Liver (tissue), 9 donors: ENCODE data around the gene BNC2. TPM values are rescaled to one million over a fixed set of nuclear protein-coding genes. Genes with fewer than 3 reads are reported as not detected.

Experiments
- DNase-seq: peaks from one replicate; pipeline ENCODE4 v3.0.0-alpha.2; 2017; ENCODE audit warnings: low spot score
- H3K27ac ChIP-seq, 2 donors: one replicate each; pipeline ENCODE4 v1.7.0; 2013; ENCODE audit warnings: inconsistent platforms in 2 of 2, low read length in 2 of 2, control low read depth in 1 of 2, low read depth in 1 of 2, mild to moderate bottlenecking in 1 of 2
- H3K27me3 ChIP-seq, 4 donors: one replicate each; pipeline versions ENCODE4 v1.6.1 to v1.7.0; 2013; ENCODE audit warnings: low read length in 3 of 4, inconsistent platforms in 1 of 4, mild to moderate bottlenecking in 1 of 4, moderate library complexity in 1 of 4; ENCODE audit not compliant: control insufficient read depth in 4 of 4, insufficient read depth in 4 of 4
- H3K36me3 ChIP-seq, 4 donors: one replicate each; pipeline versions ENCODE4 v1.6.1 to v1.7.0; 2013; ENCODE audit warnings: low read length in 3 of 4, mild to moderate bottlenecking in 3 of 4, low read depth in 1 of 4, moderate library complexity in 1 of 4; ENCODE audit not compliant: control insufficient read depth in 4 of 4, insufficient read depth in 3 of 4
- H3K4me1 ChIP-seq, 4 donors: one replicate each; pipeline versions ENCODE4 v1.6.1 to v1.7.0; 2013; ENCODE audit warnings: low read length in 3 of 4, mild to moderate bottlenecking in 3 of 4, moderate library complexity in 1 of 4; ENCODE audit not compliant: control insufficient read depth in 4 of 4, insufficient read depth in 4 of 4
- H3K4me3 ChIP-seq, 3 donors: one replicate each; pipeline versions ENCODE4 v1.6.1 to v1.7.0; 2013; ENCODE audit warnings: low read length in 3 of 3, control low read depth in 1 of 3, low read depth in 1 of 3, mild to moderate bottlenecking in 1 of 3
- H3K9ac ChIP-seq, 2 donors: one replicate each; pipeline ENCODE4 v1.7.0; 2013; ENCODE audit warnings: low read length in 2 of 2, mild to moderate bottlenecking in 2 of 2, moderate library complexity in 2 of 2, control low read depth in 1 of 2, low read depth in 1 of 2
- H3K9me3 ChIP-seq, 4 donors: one replicate each; pipeline versions ENCODE4 v1.6.1 to v1.7.0; 2013; ENCODE audit warnings: low read length in 3 of 4; ENCODE audit not compliant: control insufficient read depth in 4 of 4
- EGR1 ChIP-seq, 2 donors: IDR thresholded peaks; 2 replicates each; pipeline ENCODE4 v1.6.1; 2016 to 2018; ENCODE audit warnings: antibody characterized with exemption in 2 of 2, low read depth in 2 of 2
- FOXA1 ChIP-seq: IDR thresholded peaks from 2 replicates; pipeline ENCODE4 v1.6.1; 2016; ENCODE audit warnings: antibody characterized with exemption
- FOXA2 ChIP-seq: IDR thresholded peaks from 2 replicates; pipeline ENCODE4 v1.6.1; 2016; ENCODE audit warnings: antibody characterized with exemption
- GABPA ChIP-seq, 2 donors: IDR thresholded peaks in 1 of 2; conservative IDR thresholded peaks in 1 of 2; 2 replicates each; pipeline ENCODE4 v1.6.1; 2016; ENCODE audit warnings: antibody characterized with exemption in 2 of 2, mild to moderate bottlenecking in 1 of 2, moderate library complexity in 1 of 2
- HNF4A ChIP-seq, 2 donors: conservative IDR thresholded peaks; 2 replicates each; pipeline ENCODE4 v1.6.1; 2016; ENCODE audit warnings: antibody characterized with exemption in 2 of 2, mild to moderate bottlenecking in 2 of 2
- HNF4G ChIP-seq: IDR thresholded peaks from 2 replicates; pipeline ENCODE4 v1.6.1; 2016; ENCODE audit warnings: antibody characterized with exemption
- JUND ChIP-seq, 2 donors: IDR thresholded peaks; 2 replicates each; pipeline ENCODE4 v1.6.1; 2016; ENCODE audit warnings: antibody characterized with exemption in 2 of 2
- NR2F2 ChIP-seq: IDR thresholded peaks from 2 replicates; pipeline ENCODE4 v1.6.1; 2016; ENCODE audit warnings: antibody characterized with exemption
- RAD21 ChIP-seq, 2 donors: IDR thresholded peaks; 2 replicates each; pipeline ENCODE4 v1.6.1; 2016; ENCODE audit warnings: antibody characterized with exemption in 2 of 2, mild to moderate bottlenecking in 2 of 2
- RXRA ChIP-seq, 2 donors: IDR thresholded peaks; 2 replicates each; pipeline ENCODE4 v1.6.1; 2017 to 2018; ENCODE audit warnings: antibody characterized with exemption in 2 of 2, mild to moderate bottlenecking in 1 of 2
- SP1 ChIP-seq: IDR thresholded peaks from 2 replicates; pipeline ENCODE4 v1.6.1; 2018; ENCODE audit warnings: antibody characterized with exemption, mild to moderate bottlenecking
- TAF1 ChIP-seq: conservative IDR thresholded peaks from 2 replicates; pipeline ENCODE4 v1.6.1; 2016; ENCODE audit warnings: antibody characterized with exemption, mild to moderate bottlenecking
- YY1 ChIP-seq: IDR thresholded peaks from 2 replicates; pipeline ENCODE4 v1.6.1; 2016; ENCODE audit warnings: antibody characterized with exemption, mild to moderate bottlenecking
- WGBS: extraction: QIAGEN DNeasy Blood & Tissue Kit; methylation state at CpG from one replicate; pipeline ENCODE4 v1.1.7; 2013; 5-methylcytosine and 5-hydroxymethylcytosine counted together
- polyA plus RNA-seq, 2 donors: library from polyadenylated mRNA; stranded (reverse) in 1 of 2; unstranded in 1 of 2; fragments of 200-250 nt in 1 of 2; fragments of >200 nt in 1 of 2; fragmentation: Nextera tagmentation in 1 of 2; extraction: Ambion mirVana in 1 of 2; gene quantifications; one replicate each; pipeline versions ENCODE4 v1.2.1 to v1.2.3, GENCODE V29; 2013 to 2015
- total RNA-seq, 2 donors: library from RNA; depleted of rRNA; stranded (reverse); fragments of >200 nt; gene quantifications; one replicate each; pipeline ENCODE4 v1.2.3, GENCODE V29; 2014
- TF ChIP-seq, protein P1 (sequence below): IDR thresholded peaks from 2 replicates; pipeline ENCODE4 v1.6.1; 2016; ENCODE audit warnings: antibody characterized with exemption
- TF ChIP-seq, protein P2 (sequence below): IDR thresholded peaks from 2 replicates; pipeline ENCODE4 v1.6.1; 2016; ENCODE audit warnings: antibody characterized with exemption
- TF ChIP-seq, protein P3 (sequence below): fragments of 150-350 bp; IDR thresholded peaks from 2 replicates; pipeline ENCODE4 v1.5.1; 2017; ENCODE audit warnings: improper control_type of control experiment, low read depth, low read length; ENCODE audit not compliant: missing input control
- TF ChIP-seq, protein P4 (sequence below): IDR thresholded peaks from 2 replicates; pipeline ENCODE4 v1.6.1; 2016; ENCODE audit warnings: antibody characterized with exemption
- donor health status: healthy.
- donor health status: healthy.
- donor health status: healthy.
- donor health status: healthy.
- donor health status: healthy.

BNC2 gene
- total and polyA plus RNA-seq, 4 donors, result 0.07 to 0.67 (median 0.08) TPM

DNA sequence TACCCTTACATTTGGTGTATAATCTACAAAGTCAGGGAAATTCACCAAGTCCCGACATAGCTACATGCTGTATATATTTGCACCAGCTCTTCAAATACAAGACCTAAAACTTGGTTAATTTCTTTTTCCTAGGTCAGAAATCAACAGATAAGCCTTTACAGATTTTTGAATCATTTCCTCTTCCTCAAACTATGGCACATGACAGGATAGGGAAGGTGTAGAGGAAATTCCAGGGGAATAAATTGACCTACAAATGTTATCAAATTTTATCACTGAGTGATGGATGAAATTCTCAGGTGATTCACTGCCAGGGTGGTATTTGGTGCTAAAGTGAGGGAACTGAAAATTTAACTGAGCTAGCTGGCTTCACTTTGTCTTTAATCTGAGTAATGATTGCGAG lies 360.0 kb downstream of the BNC2 start:
- H3K9ac ChIP-seq, result no peak overlapping the region
- 92% methylated on average over 2 of the region's 2 CpGs for WGBS

DNA sequence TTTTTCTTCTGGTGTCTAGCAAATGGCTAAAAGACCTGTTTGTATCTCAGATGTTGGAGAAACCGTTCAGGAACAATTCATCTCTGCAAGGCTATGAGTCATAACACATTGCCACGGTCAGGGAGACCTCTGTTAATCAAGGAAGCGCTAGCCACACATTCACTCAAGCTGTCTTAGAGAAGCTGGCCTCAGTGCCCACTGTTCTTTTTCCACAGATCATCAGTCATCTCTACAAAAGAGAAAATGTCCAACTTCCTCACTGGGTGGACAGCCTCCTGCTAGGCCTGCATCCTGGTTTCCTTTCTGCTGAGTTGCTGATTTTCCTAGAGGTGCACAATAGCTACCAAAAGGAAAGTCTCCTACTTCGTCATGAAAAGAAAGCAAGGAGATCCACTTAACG lies 360.5 kb downstream of the BNC2 start:
- Histone ChIP-seq H3K9ac (no peak overlapping the region), H3K27ac (no peak overlapping the region), H3K36me3 (no peaks in the 10 kb centered on the region), H3K9me3 (no peaks in the 10 kb centered on the region), H3K4me1 (no peaks in the 10 kb centered on the region), H3K4me3 (no peak overlapping the region), H3K27me3 (no peaks in the 10 kb centered on the region)
- TF ChIP-seq FOXA2 (no peak), HNF4A (conservative IDR thresholded peaks at IDR 0.05) (no peak), GABPA (IDR thresholded peaks at IDR 0.05 in 1 of 2, conservative IDR thresholded peaks at IDR 0.05 in 1 of 2) (no peak), HNF4G (no peak), TAF1 (no peak)
- no peak for DNase-seq
- 83% methylated on average over 5 of the region's 5 CpGs for WGBS

More for the DNA sequence above, 360.0 kb downstream of the BNC2 start:
- Histone ChIP-seq H3K27ac (no peak overlapping the region), H3K4me1 (no peaks in the 10 kb centered on the region), H3K9me3 (no peaks in the 10 kb centered on the region), H3K36me3 (no peaks in the 10 kb centered on the region), H3K4me3 (no peak overlapping the region), H3K27me3 (no peaks in the 10 kb centered on the region)
- no peak for DNase-seq
- TF ChIP-seq EGR1 (IDR thresholded peaks at IDR 0.05; ENCODE audit: low read depth in 2 of 2) (no peak), NR2F2 (no peak), RXRA (IDR thresholded peaks at IDR 0.05) (no peak), GABPA (IDR thresholded peaks at IDR 0.05 in 1 of 2, conservative IDR thresholded peaks at IDR 0.05 in 1 of 2) (no peak), JUND (IDR thresholded peaks at IDR 0.05) (no peak), FOXA1 (no peak), RAD21 (IDR thresholded peaks at IDR 0.05) (no peak), SP1 (no peak), YY1 (no peak), FOXA2 (no peak), HNF4A (conservative IDR thresholded peaks at IDR 0.05) (no peak), HNF4G (no peak), TAF1 (no peak)
- TF ChIP-seq, protein P1, sequence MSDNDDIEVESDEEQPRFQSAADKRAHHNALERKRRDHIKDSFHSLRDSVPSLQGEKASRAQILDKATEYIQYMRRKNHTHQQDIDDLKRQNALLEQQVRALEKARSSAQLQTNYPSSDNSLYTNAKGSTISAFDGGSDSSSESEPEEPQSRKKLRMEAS, result no peak
- TF ChIP-seq, protein P2, sequence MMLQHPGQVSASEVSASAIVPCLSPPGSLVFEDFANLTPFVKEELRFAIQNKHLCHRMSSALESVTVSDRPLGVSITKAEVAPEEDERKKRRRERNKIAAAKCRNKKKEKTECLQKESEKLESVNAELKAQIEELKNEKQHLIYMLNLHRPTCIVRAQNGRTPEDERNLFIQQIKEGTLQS, result no peak
- TF ChIP-seq, protein P3, sequence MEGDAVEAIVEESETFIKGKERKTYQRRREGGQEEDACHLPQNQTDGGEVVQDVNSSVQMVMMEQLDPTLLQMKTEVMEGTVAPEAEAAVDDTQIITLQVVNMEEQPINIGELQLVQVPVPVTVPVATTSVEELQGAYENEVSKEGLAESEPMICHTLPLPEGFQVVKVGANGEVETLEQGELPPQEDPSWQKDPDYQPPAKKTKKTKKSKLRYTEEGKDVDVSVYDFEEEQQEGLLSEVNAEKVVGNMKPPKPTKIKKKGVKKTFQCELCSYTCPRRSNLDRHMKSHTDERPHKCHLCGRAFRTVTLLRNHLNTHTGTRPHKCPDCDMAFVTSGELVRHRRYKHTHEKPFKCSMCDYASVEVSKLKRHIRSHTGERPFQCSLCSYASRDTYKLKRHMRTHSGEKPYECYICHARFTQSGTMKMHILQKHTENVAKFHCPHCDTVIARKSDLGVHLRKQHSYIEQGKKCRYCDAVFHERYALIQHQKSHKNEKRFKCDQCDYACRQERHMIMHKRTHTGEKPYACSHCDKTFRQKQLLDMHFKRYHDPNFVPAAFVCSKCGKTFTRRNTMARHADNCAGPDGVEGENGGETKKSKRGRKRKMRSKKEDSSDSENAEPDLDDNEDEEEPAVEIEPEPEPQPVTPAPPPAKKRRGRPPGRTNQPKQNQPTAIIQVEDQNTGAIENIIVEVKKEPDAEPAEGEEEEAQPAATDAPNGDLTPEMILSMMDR, result no peak

DNA sequence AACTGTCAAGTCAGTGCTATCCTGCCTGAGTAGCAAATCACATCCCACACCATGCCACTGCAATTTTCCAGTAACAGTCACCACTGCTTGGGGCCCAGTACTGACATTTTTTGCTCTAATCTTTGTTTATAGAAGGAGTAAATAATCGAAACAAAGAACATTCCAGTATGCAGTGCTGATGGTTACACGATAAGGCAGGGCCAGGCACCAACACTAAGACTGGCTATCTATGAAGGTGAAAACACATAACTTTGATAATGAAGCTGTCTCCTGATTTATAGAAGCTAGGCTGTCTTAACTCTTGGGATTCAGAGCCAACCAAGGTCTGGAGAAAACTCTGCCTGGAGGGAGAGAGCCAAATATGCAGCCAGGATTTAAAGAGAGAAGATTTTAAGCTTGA lies 365.3 kb downstream of the BNC2 start:
- Histone ChIP-seq H3K9ac (no peak overlapping the region), H3K36me3 (no peaks in the 10 kb centered on the region), H3K4me1 (no peaks in the 10 kb centered on the region), H3K27me3 (no peaks in the 10 kb centered on the region), H3K4me3 (no peak overlapping the region), H3K9me3 (no peaks in the 10 kb centered on the region), H3K27ac (no peak overlapping the region)
- WGBS, result 38% methylated on average over 2 of the region's 2 CpGs
- TF ChIP-seq HNF4G, result no peak
- TF ChIP-seq FOXA1, result no peak
- no peak for TF ChIP-seq TAF1
- TF ChIP-seq RXRA (IDR thresholded peaks at IDR 0.05), result no peak
- TF ChIP-seq RAD21 (IDR thresholded peaks at IDR 0.05), result no peak
- TF ChIP-seq JUND (IDR thresholded peaks at IDR 0.05), result no peak
- TF ChIP-seq YY1, result no peak
- TF ChIP-seq, protein P4, sequence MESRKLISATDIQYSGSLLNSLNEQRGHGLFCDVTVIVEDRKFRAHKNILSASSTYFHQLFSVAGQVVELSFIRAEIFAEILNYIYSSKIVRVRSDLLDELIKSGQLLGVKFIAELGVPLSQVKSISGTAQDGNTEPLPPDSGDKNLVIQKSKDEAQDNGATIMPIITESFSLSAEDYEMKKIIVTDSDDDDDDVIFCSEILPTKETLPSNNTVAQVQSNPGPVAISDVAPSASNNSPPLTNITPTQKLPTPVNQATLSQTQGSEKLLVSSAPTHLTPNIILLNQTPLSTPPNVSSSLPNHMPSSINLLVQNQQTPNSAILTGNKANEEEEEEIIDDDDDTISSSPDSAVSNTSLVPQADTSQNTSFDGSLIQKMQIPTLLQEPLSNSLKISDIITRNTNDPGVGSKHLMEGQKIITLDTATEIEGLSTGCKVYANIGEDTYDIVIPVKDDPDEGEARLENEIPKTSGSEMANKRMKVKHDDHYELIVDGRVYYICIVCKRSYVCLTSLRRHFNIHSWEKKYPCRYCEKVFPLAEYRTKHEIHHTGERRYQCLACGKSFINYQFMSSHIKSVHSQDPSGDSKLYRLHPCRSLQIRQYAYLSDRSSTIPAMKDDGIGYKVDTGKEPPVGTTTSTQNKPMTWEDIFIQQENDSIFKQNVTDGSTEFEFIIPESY, result no peak
- TF ChIP-seq EGR1 (IDR thresholded peaks at IDR 0.05; ENCODE audit: low read depth in 2 of 2), result no peak
- no peak for TF ChIP-seq NR2F2
- TF ChIP-seq GABPA (IDR thresholded peaks at IDR 0.05 in 1 of 2, conservative IDR thresholded peaks at IDR 0.05 in 1 of 2), result no peak
- no peak for DNase-seq
